Measurements from ENCODE around the gene B3GNT4.
"Not testable (repeated sequence)": the region's sequence is repeated elsewhere in the genome, so short reads cannot be mapped to it uniquely, and the experiment has no call there.

Gene B3GNT4

DNA sequence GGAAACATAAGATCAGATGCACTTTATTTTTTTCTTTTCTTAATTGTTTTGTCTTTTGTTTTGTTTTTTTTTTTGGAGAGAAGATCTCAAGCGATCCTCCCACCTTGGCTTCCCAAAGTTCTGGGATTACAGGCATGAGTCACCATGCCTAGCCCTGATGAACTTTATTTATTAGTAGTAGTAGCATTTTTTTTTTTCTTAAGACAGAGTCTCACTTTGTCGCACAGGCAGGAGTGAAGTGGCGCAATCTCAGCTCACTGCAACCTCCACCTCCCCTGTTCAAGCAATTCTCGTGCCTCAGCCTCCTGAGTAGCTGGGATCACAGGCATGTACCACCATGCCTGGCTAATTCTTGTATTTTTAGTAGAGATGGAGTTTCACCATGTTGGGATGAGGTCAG, 27.0 kb upstream of the B3GNT4 start:
- H3K36me3 Mint-ChIP-seq (ENCODE audit: low read depth); H3K27me3 Mint-ChIP-seq (ENCODE audit: low read depth); H3K9me3 Mint-ChIP-seq; DNase-seq (ENCODE audit: low spot score); H3K4me3 Mint-ChIP-seq; H3K27ac Mint-ChIP-seq; H3K4me1 Mint-ChIP-seq (ENCODE audit: low read depth): not testable (repeated sequence)

GRCh38 chr12:122182887-122183587, 20.5 kb upstream of the B3GNT4 start, which contains the start of gene LRRC43:
Gene LRRC43 (plus strand): TSS chr12:122183123. CDS start chr12:122183145, 22 bp downstream.
- H3K36me3 Mint-ChIP-seq (ENCODE audit: low read depth): no peaks in the 10 kb centered on the region

GRCh38 chr12:122183588-122183940, 19.9 kb upstream of the B3GNT4 start:
- peaks cover 4% of the 10 kb centered on the region for H3K4me1 Mint-ChIP-seq (ENCODE audit: low read depth)
- no peaks in the 10 kb centered on the region for H3K36me3 Mint-ChIP-seq (ENCODE audit: low read depth)
- H3K27me3 Mint-ChIP-seq (ENCODE audit: low read depth): peaks cover 15% of the 10 kb centered on the region
- no peaks in the 10 kb centered on the region for H3K9me3 Mint-ChIP-seq
- no peak overlapping the region for H3K27ac Mint-ChIP-seq
- peak overlapping the region; percentile 50 for H3K4me3 Mint-ChIP-seq
- DNase-seq (ENCODE audit: low spot score): no peak

More at GRCh38 chr12:122182887-122183587, 20.5 kb upstream of the B3GNT4 start, which contains the start of gene LRRC43:
- Mint-ChIP-seq H3K27me3 (ENCODE audit: low read depth) (peaks cover 15% of the 10 kb centered on the region), H3K4me1 (ENCODE audit: low read depth) (peaks cover 4% of the 10 kb centered on the region), H3K9me3 (no peaks in the 10 kb centered on the region), H3K4me3 (peak within 1 kb of the TSS; percentile 79), H3K27ac (no peak within 1 kb of the TSS)
- peak; percentile 35 for DNase-seq (ENCODE audit: low spot score)

- DNase-seq (ENCODE audit: low spot score): no peak
- Mint-ChIP-seq H3K36me3 (ENCODE audit: low read depth) (no peaks in the 10 kb centered on the region), H3K4me3 (peak overlapping the region; percentile 50), H3K4me1 (ENCODE audit: low read depth) (peaks cover 4% of the 10 kb centered on the region), H3K27ac (no peak overlapping the region), H3K27me3 (ENCODE audit: low read depth) (peaks cover 15% of the 10 kb centered on the region), H3K9me3 (no peaks in the 10 kb centered on the region)
Measured at GRCh38 chr12:122184517-122184916, 19.0 kb upstream of the B3GNT4 start.

- Mint-ChIP-seq H3K27ac (no peak overlapping the region), H3K4me3 (no peak overlapping the region), H3K27me3 (ENCODE audit: low read depth) (peaks cover 15% of the 10 kb centered on the region), H3K4me1 (ENCODE audit: low read depth) (peaks cover 4% of the 10 kb centered on the region), H3K9me3 (no peaks in the 10 kb centered on the region), H3K36me3 (ENCODE audit: low read depth) (no peaks in the 10 kb centered on the region)
- DNase-seq (ENCODE audit: low spot score): no peak
Measured at GRCh38 chr12:122185079-122185478, 18.4 kb upstream of the B3GNT4 start.

DNA sequence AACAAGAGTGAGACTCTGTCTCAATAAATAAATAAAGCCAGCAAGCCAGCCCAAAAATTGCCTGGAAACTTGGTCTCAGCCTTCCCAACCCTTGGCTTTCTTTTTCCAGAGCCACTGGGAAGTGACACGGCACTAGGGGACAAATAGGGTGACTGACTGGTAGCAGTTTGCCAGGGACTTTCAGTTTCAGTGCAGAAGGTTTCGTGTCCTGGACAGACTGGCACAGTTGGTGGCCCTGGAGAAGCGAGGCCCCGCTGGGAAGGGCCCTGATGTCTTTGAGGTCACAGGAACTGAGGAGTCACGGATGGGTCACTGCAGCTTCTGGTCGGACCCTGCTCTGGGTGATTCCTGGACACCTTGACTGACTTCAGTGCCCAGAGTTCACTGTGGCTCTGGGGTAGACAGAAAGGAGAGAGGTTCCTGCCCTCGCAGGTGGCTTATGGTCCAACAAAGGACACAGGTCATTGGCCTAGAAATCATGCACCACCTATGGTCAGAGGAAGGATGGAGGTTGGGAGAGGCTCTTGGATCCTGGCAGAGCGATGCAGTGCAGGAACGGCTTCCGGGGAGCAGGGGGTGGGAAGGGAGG, 17.9 kb upstream of the B3GNT4 start:
- Mint-ChIP-seq H3K27me3 (ENCODE audit: low read depth) (peaks cover 15% of the 10 kb centered on the region), H3K4me1 (ENCODE audit: low read depth) (peaks cover 3% of the 10 kb centered on the region), H3K27ac (no peak overlapping the region), H3K4me3 (no peak overlapping the region), H3K36me3 (ENCODE audit: low read depth) (no peaks in the 10 kb centered on the region), H3K9me3 (no peaks in the 10 kb centered on the region)
- no peak for DNase-seq (ENCODE audit: low spot score)

DNA sequence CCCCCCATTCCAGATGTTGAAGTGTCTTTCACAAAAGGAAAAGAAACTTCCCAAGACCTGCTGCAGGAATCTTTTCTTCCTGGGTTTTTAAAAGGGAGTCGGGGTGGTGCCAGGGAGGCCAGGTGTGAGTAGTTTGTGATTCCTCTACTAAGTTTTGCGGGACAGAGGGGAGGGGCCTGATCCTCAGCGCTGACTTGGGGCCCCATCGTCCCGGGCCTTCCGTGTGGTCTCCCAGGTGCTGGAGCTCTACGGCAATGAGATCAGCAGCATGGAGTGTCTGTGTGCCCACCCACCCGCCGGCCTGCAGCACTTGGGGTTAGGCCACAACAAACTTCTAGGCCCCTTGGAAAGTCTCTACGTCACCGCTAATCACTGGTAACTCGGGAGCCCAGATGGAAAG, 16.0 kb upstream of the B3GNT4 start:
- peaks cover 2% of the 10 kb centered on the region for H3K4me1 Mint-ChIP-seq (ENCODE audit: low read depth)
- H3K27me3 Mint-ChIP-seq (ENCODE audit: low read depth): peaks cover 11% of the 10 kb centered on the region
- DNase-seq (ENCODE audit: low spot score): no peak
- no peaks in the 10 kb centered on the region for H3K9me3 Mint-ChIP-seq
- H3K36me3 Mint-ChIP-seq (ENCODE audit: low read depth): no peaks in the 10 kb centered on the region
- H3K27ac Mint-ChIP-seq: no peak overlapping the region
- no peak overlapping the region for H3K4me3 Mint-ChIP-seq

DNA sequence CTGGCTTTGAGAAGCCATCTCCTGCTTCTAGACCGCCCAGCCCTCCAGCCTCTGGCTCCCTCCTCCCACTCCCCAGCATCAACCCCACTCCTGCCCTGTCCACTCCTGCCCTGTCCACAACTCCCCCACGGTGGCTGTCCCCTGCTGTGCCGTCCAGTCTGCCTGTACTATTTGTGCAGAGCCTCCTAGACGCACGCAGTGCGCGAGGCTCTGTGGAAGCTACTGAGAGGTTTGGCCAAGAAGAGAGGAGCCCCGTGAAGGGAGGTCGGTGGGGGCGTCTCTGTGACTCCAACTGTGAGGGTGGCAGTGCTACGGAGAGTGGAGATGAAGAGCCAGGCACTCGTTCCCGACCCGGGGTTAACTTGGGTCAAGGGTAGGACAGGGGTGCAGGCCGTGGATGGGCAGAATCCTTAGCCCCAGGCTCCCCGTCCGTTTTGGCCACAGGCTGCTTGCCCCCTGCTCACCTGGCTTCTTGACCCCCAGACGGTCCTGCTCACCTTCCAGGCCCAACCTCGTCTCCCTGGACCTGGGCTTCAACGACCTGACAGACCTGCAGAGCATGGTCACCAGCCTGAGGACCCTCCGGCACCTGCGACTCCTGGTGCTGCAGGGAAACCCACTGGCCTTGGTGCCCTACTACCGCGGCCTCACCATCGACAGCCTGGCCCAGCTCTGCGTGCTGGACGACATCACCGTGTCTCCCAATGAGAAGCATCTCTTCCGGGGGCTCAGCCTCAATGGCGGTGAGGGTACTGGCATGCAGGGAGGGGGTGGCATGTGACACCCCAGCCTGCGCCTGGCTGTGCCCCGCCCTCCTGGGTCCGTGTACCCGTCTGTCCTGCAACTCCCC, 13.7 kb upstream of the B3GNT4 start:
- Mint-ChIP-seq H3K4me3 (no peak overlapping the region), H3K27me3 (ENCODE audit: low read depth) (peaks cover 2% of the 10 kb centered on the region), H3K27ac (no peak overlapping the region), H3K9me3 (no peaks in the 10 kb centered on the region), H3K4me1 (ENCODE audit: low read depth) (no peaks in the 10 kb centered on the region), H3K36me3 (ENCODE audit: low read depth) (no peaks in the 10 kb centered on the region)
- DNase-seq (ENCODE audit: low spot score): no peak

- no peak overlapping the region for H3K4me3 Mint-ChIP-seq
- peak; percentile 60 for DNase-seq (ENCODE audit: low spot score)
- H3K27ac Mint-ChIP-seq: no peak overlapping the region
- no peaks in the 10 kb centered on the region for H3K9me3 Mint-ChIP-seq
- no peaks in the 10 kb centered on the region for H3K4me1 Mint-ChIP-seq (ENCODE audit: low read depth)
- H3K36me3 Mint-ChIP-seq (ENCODE audit: low read depth): no peaks in the 10 kb centered on the region
- H3K27me3 Mint-ChIP-seq (ENCODE audit: low read depth): peaks cover 8% of the 10 kb centered on the region
Measured at GRCh38 chr12:122190842-122191668, 12.5 kb upstream of the B3GNT4 start.

GRCh38 chr12:122192441-122192840, 11.1 kb upstream of the B3GNT4 start:
- H3K27ac Mint-ChIP-seq: no peak overlapping the region
- H3K4me1 Mint-ChIP-seq (ENCODE audit: low read depth): peaks cover under 1% of the 10 kb centered on the region
- H3K4me3 Mint-ChIP-seq: no peak overlapping the region
- H3K27me3 Mint-ChIP-seq (ENCODE audit: low read depth): peaks cover 8% of the 10 kb centered on the region
- H3K36me3 Mint-ChIP-seq (ENCODE audit: low read depth): no peaks in the 10 kb centered on the region
- H3K9me3 Mint-ChIP-seq: no peaks in the 10 kb centered on the region
- no peak for DNase-seq (ENCODE audit: low spot score)

GRCh38 chr12:122194804-122195203, 8.7 kb upstream of the B3GNT4 start:
- no peak for DNase-seq (ENCODE audit: low spot score)
- no peaks in the 10 kb centered on the region for H3K36me3 Mint-ChIP-seq (ENCODE audit: low read depth)
- peaks cover 2% of the 10 kb centered on the region for H3K4me1 Mint-ChIP-seq (ENCODE audit: low read depth)
- H3K27me3 Mint-ChIP-seq (ENCODE audit: low read depth): peaks cover 8% of the 10 kb centered on the region
- H3K27ac Mint-ChIP-seq: no peak overlapping the region
- H3K9me3 Mint-ChIP-seq: no peaks in the 10 kb centered on the region
- no peak overlapping the region for H3K4me3 Mint-ChIP-seq

GRCh38 chr12:122195405-122195804, 8.1 kb upstream of the B3GNT4 start:
- DNase-seq (ENCODE audit: low spot score): no peak
- Mint-ChIP-seq H3K9me3 (no peaks in the 10 kb centered on the region), H3K27me3 (ENCODE audit: low read depth) (peaks cover 8% of the 10 kb centered on the region), H3K4me1 (ENCODE audit: low read depth) (peaks cover 2% of the 10 kb centered on the region), H3K27ac (no peak overlapping the region), H3K36me3 (ENCODE audit: low read depth) (no peaks in the 10 kb centered on the region), H3K4me3 (no peak overlapping the region)

DNA sequence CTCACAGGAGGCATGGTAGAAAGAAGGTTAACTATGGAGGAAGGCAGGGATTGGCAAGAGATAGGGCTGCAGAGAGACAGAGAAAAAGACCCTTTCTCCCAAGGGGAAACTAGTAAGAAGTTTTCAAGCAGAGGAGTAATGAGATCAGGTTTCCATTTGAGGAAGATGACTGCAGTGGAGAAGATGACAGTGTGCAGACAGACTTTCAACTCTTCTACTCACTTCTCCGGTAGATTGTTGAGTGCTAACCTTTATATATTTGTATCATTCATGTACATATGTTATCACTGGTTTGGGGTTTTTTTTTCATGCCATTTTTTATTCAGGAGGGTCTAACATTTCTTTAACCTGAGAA, 5.9 kb upstream of the B3GNT4 start:
- no peaks in the 10 kb centered on the region for H3K36me3 Mint-ChIP-seq (ENCODE audit: low read depth)
- H3K9me3 Mint-ChIP-seq: no peaks in the 10 kb centered on the region
- no peak overlapping the region for H3K4me3 Mint-ChIP-seq
- peak overlapping the region; percentile 26 for H3K27ac Mint-ChIP-seq
- peaks cover 2% of the 10 kb centered on the region for H3K4me1 Mint-ChIP-seq (ENCODE audit: low read depth)
- H3K27me3 Mint-ChIP-seq (ENCODE audit: low read depth): peaks cover 18% of the 10 kb centered on the region
- no peak for DNase-seq (ENCODE audit: low spot score)

Data from T-helper 2 cell treated with Interferon-gamma antibody and Interleukin-4, amounts not matched to agents 5 μg/mL and 100 μg/mL, for 36 hours (primary cell).